PC-3 (cell line): ENCODE data around the gene CYP11A1. TPM values are rescaled to one million over a fixed set of nuclear protein-coding genes. Genes with fewer than 3 reads are reported as not detected.
A peak's percentile ranks its signal among the peaks of the same experiment; 100 is the strongest.

ENCODE experiments used
- ATAC-seq: fragments of 200-7000 bp; cut with Tn5 transposase; 2 replicates; pipeline ENCODE4 v1.9.1; 2020; ENCODE audit warnings: mild to moderate bottlenecking, moderate library complexity
- BruUV-seq: library from RNA; stranded (reverse); fragments of 400-500 nt; replicated peaks from 2 replicates; lab custom pipeline; 2021; lab: Mats Ljungman, UMichigan
- CTCF ChIA-PET: fragments of 300-600 bp; sonication (Branson Sonifier 250); formaldehyde crosslinking; loops from one replicate; lab custom pipeline; 2022; ENCODE audit warnings: antibody characterized with exemption; lab: Charles Lee
- POLR2A ChIA-PET: fragments of 300-600 bp; sonication (Branson Sonifier 250); formaldehyde crosslinking; loops from one replicate; lab custom pipeline; 2022; ENCODE audit warnings: antibody characterized with exemption; ENCODE audit not compliant: unreplicated experiment; lab: Charles Lee
- DNase-seq: peaks from one replicate; pipeline ENCODE4 v3.0.0-alpha.2; 2015
- H2AFZ ChIP-seq: fragments of 300-600 bp; sonication (generic); 2 replicates; pipeline ENCODE4 v1.6.0; 2016; ENCODE audit warnings: antibody characterized with exemption, low read length
- H3F3A ChIP-seq: fragments of 300-600 bp; sonication (generic); one replicate; pipeline ENCODE4 v1.6.0; 2017; ENCODE audit warnings: antibody characterized with exemption, low read length, control low read depth, mild to moderate bottlenecking; ENCODE audit not compliant: unreplicated experiment
- H3K27ac ChIP-seq: fragments of 300-600 bp; sonication (generic); 2 replicates; pipeline ENCODE4 v1.5.1; 2016; ENCODE audit warnings: mild to moderate bottlenecking, low read length
- H3K27me3 ChIP-seq: fragments of 300-600 bp; sonication (generic); 2 replicates; pipeline ENCODE4 v1.6.1; 2016; ENCODE audit warnings: low read length, mixed read lengths
- H3K36me3 ChIP-seq: fragments of 300-600 bp; sonication (generic); 2 replicates; pipeline ENCODE4 v1.6.1; 2016; ENCODE audit warnings: low read depth, mixed run types, low read length, mixed read lengths
- H3K4me1 ChIP-seq: fragments of 300-600 bp; sonication (generic); 2 replicates; pipeline ENCODE4 v1.5.1; 2016; ENCODE audit warnings: low read length; ENCODE audit not compliant: insufficient read depth
- H3K4me2 ChIP-seq: fragments of 300-600 bp; sonication (generic); 2 replicates; pipeline ENCODE4 v1.6.0; 2016; ENCODE audit warnings: low read length
- H3K4me3 ChIP-seq: fragments of 300-600 bp; sonication (generic); 2 replicates; pipeline ENCODE4 v1.5.1; 2016; ENCODE audit warnings: mild to moderate bottlenecking, low read length, mixed read lengths
- H3K79me2 ChIP-seq: fragments of 300-600 bp; sonication (generic); 2 replicates; pipeline ENCODE4 v1.6.1; 2017; ENCODE audit warnings: low read length, mixed read lengths
- H3K9ac ChIP-seq: fragments of 300-600 bp; sonication (generic); 2 replicates; pipeline ENCODE4 v1.6.0; 2016; ENCODE audit warnings: mild to moderate bottlenecking, low read length
- H3K9me2 ChIP-seq: fragments of 300-600 bp; sonication (generic); replicated peaks from 2 replicates; pipeline ENCODE4 v1.6.1; 2016; ENCODE audit warnings: mixed run types, low read length, mixed read lengths
- H3K9me3 ChIP-seq: fragments of 300-600 bp; sonication (generic); 2 replicates; pipeline ENCODE4 v1.6.1; 2016; ENCODE audit warnings: low read length, mixed read lengths
- H4K20me1 ChIP-seq: fragments of 300-600 bp; sonication (generic); 2 replicates; pipeline ENCODE4 v1.6.1; 2016; ENCODE audit warnings: low read length, mixed read lengths
- EZH2 ChIP-seq: fragments of 300-600 bp; sonication (generic); IDR thresholded peaks from one replicate; pipeline ENCODE4 v1.6.1; 2017; ENCODE audit warnings: antibody characterized with exemption, mild to moderate bottlenecking, low read length; ENCODE audit not compliant: unreplicated experiment
- EZH2phosphoT487 ChIP-seq: fragments of 300-600 bp; sonication (generic); IDR thresholded peaks from 2 replicates; pipeline ENCODE4 v1.6.1; 2018; ENCODE audit warnings: mild to moderate bottlenecking, antibody characterized with exemption, low read length, borderline replicate concordance
- intact Hi-C: fragments of 100-400 bp; cut with micrococcal nuclease; formaldehyde crosslinking; loops from 2 replicates; pipeline ENCODE4 v1.9.0; 2023
- total RNA-seq: library from RNA; depleted of rRNA; stranded (reverse); fragments of >200 nt; gene quantifications from 2 replicates; pipeline ENCODE4 v1.2.3, GENCODE V29; 2014
- TF ChIP-seq, protein P1 (sequence below): fragments of 300-600 bp; sonication (generic); conservative IDR thresholded peaks from 2 replicates; pipeline ENCODE4 v1.5.1; 2017; ENCODE audit warnings: antibody characterized with exemption, low read depth, mild to moderate bottlenecking, low read length

The CYP11A1 gene
- total RNA-seq, 1 experiment from 2014 or later, result 0.18 TPM

DNA sequence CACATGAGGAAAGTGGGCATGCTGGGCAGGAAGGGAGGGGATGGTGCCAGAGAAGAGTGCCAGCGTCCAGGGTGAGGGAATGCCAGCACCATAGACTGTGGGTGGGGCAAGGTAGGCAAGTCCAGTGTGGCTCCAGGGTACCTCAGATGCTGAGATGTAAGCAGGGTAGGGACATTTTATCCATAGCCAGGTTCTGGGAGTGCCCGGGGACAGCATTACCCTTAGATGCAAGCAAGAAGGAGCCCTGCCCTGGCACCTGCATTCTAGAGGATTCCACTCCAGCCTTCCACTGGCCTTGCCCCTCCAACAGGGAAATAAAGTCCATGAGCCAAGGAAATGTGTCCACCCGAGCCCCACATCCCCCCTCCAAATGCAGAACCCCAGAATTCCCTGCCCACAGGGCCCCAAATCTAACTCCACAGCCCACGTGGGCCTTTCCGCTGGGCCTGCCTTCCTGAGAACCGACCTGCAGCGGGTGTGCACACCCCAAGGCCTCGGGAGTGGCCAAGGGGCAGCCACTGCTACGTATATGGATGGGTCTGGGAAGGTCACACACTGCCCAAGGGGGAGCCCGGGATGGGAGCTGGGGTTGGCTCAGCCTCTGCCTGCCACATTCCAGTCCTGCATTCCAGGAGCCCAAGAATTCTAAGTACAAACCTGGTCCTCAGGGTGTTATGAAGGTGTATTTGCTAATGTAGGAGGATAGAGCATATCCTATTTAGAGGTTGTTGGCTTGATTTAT is 20.3 kb upstream of the CYP11A1 start:
- no TSS peak for BruUV-seq
- H3K27ac ChIP-seq, result no peak overlapping the region
- no peak overlapping the region for H2AFZ ChIP-seq
- TF ChIP-seq, protein P1, sequence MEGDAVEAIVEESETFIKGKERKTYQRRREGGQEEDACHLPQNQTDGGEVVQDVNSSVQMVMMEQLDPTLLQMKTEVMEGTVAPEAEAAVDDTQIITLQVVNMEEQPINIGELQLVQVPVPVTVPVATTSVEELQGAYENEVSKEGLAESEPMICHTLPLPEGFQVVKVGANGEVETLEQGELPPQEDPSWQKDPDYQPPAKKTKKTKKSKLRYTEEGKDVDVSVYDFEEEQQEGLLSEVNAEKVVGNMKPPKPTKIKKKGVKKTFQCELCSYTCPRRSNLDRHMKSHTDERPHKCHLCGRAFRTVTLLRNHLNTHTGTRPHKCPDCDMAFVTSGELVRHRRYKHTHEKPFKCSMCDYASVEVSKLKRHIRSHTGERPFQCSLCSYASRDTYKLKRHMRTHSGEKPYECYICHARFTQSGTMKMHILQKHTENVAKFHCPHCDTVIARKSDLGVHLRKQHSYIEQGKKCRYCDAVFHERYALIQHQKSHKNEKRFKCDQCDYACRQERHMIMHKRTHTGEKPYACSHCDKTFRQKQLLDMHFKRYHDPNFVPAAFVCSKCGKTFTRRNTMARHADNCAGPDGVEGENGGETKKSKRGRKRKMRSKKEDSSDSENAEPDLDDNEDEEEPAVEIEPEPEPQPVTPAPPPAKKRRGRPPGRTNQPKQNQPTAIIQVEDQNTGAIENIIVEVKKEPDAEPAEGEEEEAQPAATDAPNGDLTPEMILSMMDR, result no peak
- TF ChIP-seq EZH2 (no peak), EZH2phosphoT487 (no peak)
- ChIA-PET POLR2A (no interaction called here), CTCF (no interaction called here)
- no peak overlapping the region for H3K4me2 ChIP-seq
- H4K20me1 ChIP-seq, result no peaks in the 10 kb centered on the region
- H3K79me2 ChIP-seq, result no peaks in the 10 kb centered on the region
- intact Hi-C loops, result loop anchor here (10.0 kb wide), 1 partner anchor 157 kb away; the partner anchor contains the start of gene ARID3B
- H3F3A ChIP-seq, result peaks cover 5% of the 10 kb centered on the region
- H3K36me3 ChIP-seq, result no peaks in the 10 kb centered on the region
- H3K4me3 ChIP-seq, result no peak overlapping the region
- ATAC-seq, result no peak
- no peak overlapping the region for H3K9ac ChIP-seq
- DNase-seq, result no peak
- H3K9me3 ChIP-seq, result no peaks in the 10 kb centered on the region
- no peaks in the 10 kb centered on the region for H3K27me3 ChIP-seq
- H3K4me1 ChIP-seq, result peaks cover 44% of the 10 kb centered on the region
- H3K9me2 ChIP-seq, result no peaks in the 10 kb centered on the region

DNA sequence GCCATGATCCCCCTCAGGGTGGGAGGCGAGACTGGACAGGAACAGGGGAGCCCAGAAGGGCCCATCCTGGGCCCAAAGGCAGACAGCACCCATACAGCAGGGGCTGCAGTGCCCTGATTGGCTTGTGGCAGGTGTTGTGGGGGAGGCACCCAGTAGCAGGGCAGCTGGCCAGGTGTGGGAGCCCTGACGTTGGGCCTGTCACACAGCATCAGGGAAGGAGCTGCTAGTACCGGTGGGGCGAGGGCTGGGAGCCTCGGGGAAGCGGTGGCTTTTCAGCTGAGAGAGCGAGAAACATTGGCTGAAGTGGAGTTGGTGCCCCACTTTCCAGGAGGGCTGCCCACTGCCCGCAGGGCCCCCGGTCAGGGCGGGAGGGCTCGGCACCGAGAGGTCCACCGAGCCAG is 19.7 kb upstream of the CYP11A1 start:
- BruUV-seq, result no TSS peak
- Histone ChIP-seq H3F3A (peaks cover 5% of the 10 kb centered on the region), H3K79me2 (no peaks in the 10 kb centered on the region), H4K20me1 (no peaks in the 10 kb centered on the region), H3K4me1 (peaks cover 50% of the 10 kb centered on the region), H3K27ac (no peak overlapping the region), H3K36me3 (no peaks in the 10 kb centered on the region), H3K4me2 (no peak overlapping the region), H3K9ac (no peak overlapping the region), H2AFZ (no peak overlapping the region), H3K27me3 (no peaks in the 10 kb centered on the region), H3K4me3 (no peak overlapping the region), H3K9me2 (no peaks in the 10 kb centered on the region), H3K9me3 (no peaks in the 10 kb centered on the region)
- ATAC-seq (no peak), DNase-seq (no peak)
- intact Hi-C loops, result loop anchor here (10.0 kb wide), 1 partner anchor 158 kb away; the partner anchor contains the start of gene ARID3B
- ChIA-PET CTCF (no interaction called here), POLR2A (no interaction called here)
- TF ChIP-seq, protein P1, result no peak
- TF ChIP-seq EZH2phosphoT487, result no peak
- TF ChIP-seq EZH2, result no peak

DNA sequence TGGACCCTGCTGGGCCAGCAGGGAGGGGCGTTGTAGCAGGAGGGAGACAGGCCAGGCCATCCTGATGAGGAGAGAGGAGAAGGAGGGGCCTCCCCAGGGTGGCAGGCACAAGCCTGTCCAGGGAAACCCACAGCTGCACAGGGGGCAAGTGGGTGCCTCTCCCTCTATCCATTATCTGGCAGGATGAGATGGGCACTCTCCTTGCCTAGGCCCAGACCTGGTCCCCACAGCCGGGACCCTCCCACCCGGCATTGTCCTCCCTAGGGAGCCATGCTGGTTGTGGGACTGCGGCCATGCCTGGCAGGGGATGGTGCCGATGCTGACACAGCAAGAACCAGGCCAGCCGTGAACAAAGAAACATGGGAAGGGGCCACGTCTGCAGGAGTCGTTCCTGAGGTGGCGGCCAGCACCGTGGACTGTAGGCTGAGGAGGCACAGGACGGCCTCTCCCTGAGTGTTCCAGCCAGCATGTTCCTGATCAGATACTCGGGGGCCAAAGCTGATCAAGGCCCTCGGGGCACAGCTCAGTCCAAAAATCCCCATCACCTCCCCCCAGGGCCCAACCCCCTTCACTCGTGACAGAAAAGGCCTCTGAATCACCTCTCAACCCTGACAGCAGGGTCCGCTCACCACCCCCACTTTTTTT is 19.2 kb upstream of the CYP11A1 start:
- no peak overlapping the region for H3K4me3 ChIP-seq
- POLR2A ChIA-PET, result no interaction called here
- H3K27me3 ChIP-seq, result no peaks in the 10 kb centered on the region
- H3K27ac ChIP-seq, result peak overlapping the region; percentile 99
- H3K9me3 ChIP-seq, result no peaks in the 10 kb centered on the region
- TF ChIP-seq EZH2 (no peak), EZH2phosphoT487 (no peak)
- TF ChIP-seq, protein P1, result no peak
- CTCF ChIA-PET, result no interaction called here
- intact Hi-C loops, result loop anchor here (10.0 kb wide), 1 partner anchor 158 kb away; the partner anchor contains the start of gene ARID3B
- H3F3A ChIP-seq, result peaks cover 5% of the 10 kb centered on the region
- H3K9me2 ChIP-seq, result no peaks in the 10 kb centered on the region
- H3K9ac ChIP-seq, result no peak overlapping the region
- DNase-seq (no peak), ATAC-seq (no peak)
- no peaks in the 10 kb centered on the region for H3K36me3 ChIP-seq
- no peaks in the 10 kb centered on the region for H3K79me2 ChIP-seq
- no peaks in the 10 kb centered on the region for H4K20me1 ChIP-seq
- no peak overlapping the region for H2AFZ ChIP-seq
- no TSS peak for BruUV-seq
- H3K4me2 ChIP-seq, result no peak overlapping the region
- peaks cover 56% of the 10 kb centered on the region for H3K4me1 ChIP-seq
